A549 (cell line): ENCODE data around the gene TFPI2. TPM values are rescaled to one million over a fixed set of nuclear protein-coding genes. Genes with fewer than 3 reads are reported as not detected.

Experiments
- ATAC-seq, 2 experiments: fragments of 200-7000 bp in 1 of 2; fragments of >200 bp in 1 of 2; cut with Nextera tagmentation in 1 of 2; cut with Tn5 transposase in 1 of 2; 3 replicates each; pipeline versions ENCODE4 v1.8.0 to v1.9.1; 2018 to 2020; ENCODE audit warnings: mild to moderate bottlenecking in 1 of 2, moderate library complexity in 1 of 2
- CTCF ChIA-PET: fragments of 300-600 bp; sonication (Branson Sonifier 250); formaldehyde crosslinking; extraction: SDS; loops from one replicate; lab custom pipeline; 2021; ENCODE audit warnings: antibody characterized with exemption, inconsistent platforms; lab: Yijun Ruan, JAX
- POLR2A ChIA-PET: fragments of 350-600 bp; formaldehyde crosslinking; extraction: SDS; loops from one replicate; lab custom pipeline; 2021; ENCODE audit warnings: antibody characterized with exemption, inconsistent platforms; lab: Yijun Ruan, JAX
- DNase-seq, 2 experiments: peaks; one replicate each; pipeline versions ENCODE4 v3.0.0 to v3.0.0-alpha.2; 2011 to 2016; ENCODE audit warnings: low read depth in 1 of 2, low spot score in 1 of 2
- FAIRE-seq: peaks from 2 replicates; lab custom pipeline; 2011; peaks lifted over from hg19 to GRCh38; lab: Jason Lieb, UNC
- H3K27ac ChIP-seq, 2 experiments: fragments of >200 bp; sonication (Bioruptor Twin); formaldehyde crosslinking; 3 replicates each; pipeline ENCODE4 v1.5.1; 2016 to 2017
- H3K4me1 ChIP-seq: fragments of >200 bp; sonication (Bioruptor Twin); formaldehyde crosslinking; 3 replicates; pipeline ENCODE4 v1.6.1; 2016
- H3K4me2 ChIP-seq: fragments of >200 bp; sonication (Bioruptor Twin); formaldehyde crosslinking; 3 replicates; pipeline ENCODE4 v1.6.1; 2016
- H3K4me3 ChIP-seq: fragments of >200 bp; sonication (Bioruptor Twin); formaldehyde crosslinking; 3 replicates; pipeline ENCODE4 v1.5.1; 2016
- H3K9me3 ChIP-seq: fragments of >200 bp; sonication (Bioruptor Twin); formaldehyde crosslinking; 3 replicates; pipeline ENCODE4 v1.6.1; 2016
- CEBPB ChIP-seq, 2 experiments: fragments of >200 bp in 1 of 2; sonication (Bioruptor Twin) in 1 of 2; formaldehyde crosslinking in 1 of 2; IDR thresholded peaks; 2 replicates each; pipeline ENCODE4 v1.6.1; 2012 to 2016
- E2F6 ChIP-seq: IDR thresholded peaks from 2 replicates; pipeline ENCODE4 v1.6.1; 2012; ENCODE audit warnings: low read depth, borderline replicate concordance
- ELK1 ChIP-seq: fragments of 150-350 bp; IDR thresholded peaks from 2 replicates; pipeline ENCODE4 v1.6.1; 2014; ENCODE audit warnings: low read depth, mild to moderate bottlenecking, low read length
- TP53 ChIP-seq: fragments of 250-450 bp; sonication (Bioruptor Pico); IDR thresholded peaks from 2 replicates; pipeline ENCODE4 v1.5.0; 2021; ENCODE audit warnings: mild to moderate bottlenecking, moderate library complexity
- WGBS: methylation state at CpG from one replicate; pipeline ENCODE4 v1.1.6; 2017; ENCODE audit errors: missing lambda C conversion rate; 5-methylcytosine and 5-hydroxymethylcytosine counted together
- polyA plus RNA-seq, 4 experiments: library from polyadenylated mRNA; depleted of rRNA in 3 of 4; stranded (reverse); fragments of >200 nt; fragmentation: RNase III in 1 of 4; extraction: RNeasy Plus Mini Kit Qiagen cat#74134 plus additional on column Dnase treatment in 1 of 4; gene quantifications; 2 replicates in 3 of 4; 3 replicates in 1 of 4; pipeline ENCODE4 v1.2.3, GENCODE V29; 2011 to 2017
- small RNA-seq, 6 experiments: library from RNA; depleted of rRNA; stranded (forward); fragments of <200 nt; gene quantifications; one replicate each; pipeline ENCODE3, GENCODE V24; 2012

Gene TFPI2
- polyA plus RNA-seq, 2 of the 4 experiments (the other 2 are of a cell fraction), result 156 to 172 TPM

DNA sequence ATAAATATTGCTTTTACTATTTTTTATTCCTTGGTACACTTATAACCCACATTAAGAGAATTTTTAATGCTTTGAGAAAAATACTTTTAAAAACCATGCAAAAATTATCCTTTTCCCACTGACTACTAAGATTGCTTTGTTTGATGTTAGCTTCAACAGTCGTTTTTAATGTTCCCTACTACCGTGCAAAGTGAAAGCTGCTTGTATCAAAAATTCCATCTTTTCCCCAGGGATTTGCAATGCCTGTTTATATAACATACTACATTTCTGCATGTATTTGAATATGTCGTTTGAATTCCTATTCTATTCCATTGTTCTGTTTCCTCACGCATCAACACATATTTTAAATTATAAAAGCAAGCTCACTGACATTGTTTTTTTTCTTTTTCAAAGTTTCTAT lies 54.4 kb downstream of the TFPI2 start (continued):
- TF ChIP-seq E2F6 (no peak), ELK1 (no peak)

GRCh38 chr7:93835702-93836101 lies 54.9 kb downstream of the TFPI2 start:
- no peaks in the 10 kb centered on the region for H3K4me1 ChIP-seq
- H3K9me3 ChIP-seq, result no peaks in the 10 kb centered on the region
- no peak overlapping the region for H3K4me2 ChIP-seq
- ChIA-PET POLR2A (no interaction called here), CTCF (no interaction called here)
- H3K27ac ChIP-seq, result no peak overlapping the region
- DNase-seq (no peak), ATAC-seq (no peak), FAIRE-seq (no peak)
- H3K4me3 ChIP-seq, result no peak overlapping the region
- TF ChIP-seq TP53 (CRISPR knock-in tag) (no peak), CEBPB (IDR thresholded peaks at IDR 0.05) (no peak)
- WGBS, result 48% methylated on average over 1 of the region's 1 CpG

Small RNAs within 50 kb of the gene (small RNA-seq; reads per million reads assigned to genes)
- 0 reads per million in 6 experiments for gene AC002076.2

Other genes with a start within 250 kb of the TFPI2 start
- not detected in 2 replicates for gene GNGT1, start 15.8 kb upstream of the TFPI2 start, polyA plus RNA-seq (2011; rRNA removed)
- not detected in 3 replicates for gene GNGT1, start 15.8 kb upstream of the TFPI2 start, polyA plus RNA-seq (2017; fragmentation: RNase III; extraction: RNeasy Plus Mini Kit Qiagen cat#74134 plus additional on column Dnase treatment)
- 23.4 and 31.1 TPM in 2 replicates for gene GNG11, start 31.0 kb upstream of the TFPI2 start, polyA plus RNA-seq (2011; rRNA removed)
- gene GNG11, start 31.0 kb upstream of the TFPI2 start, polyA plus RNA-seq (2017; fragmentation: RNase III; extraction: RNeasy Plus Mini Kit Qiagen cat#74134 plus additional on column Dnase treatment), result 26.3 to 34.8 TPM (median 33.4 TPM) in 3 replicates
- gene BET1, start 113.6 kb upstream of the TFPI2 start, polyA plus RNA-seq (2011; rRNA removed), result 51.0 and 64.3 TPM in 2 replicates
- gene BET1, start 113.6 kb upstream of the TFPI2 start, polyA plus RNA-seq (2017; fragmentation: RNase III; extraction: RNeasy Plus Mini Kit Qiagen cat#74134 plus additional on column Dnase treatment), result 27.5 to 31.5 TPM (median 31.0 TPM) in 3 replicates